ENCODE results near the gene GNB2.

DNA sequence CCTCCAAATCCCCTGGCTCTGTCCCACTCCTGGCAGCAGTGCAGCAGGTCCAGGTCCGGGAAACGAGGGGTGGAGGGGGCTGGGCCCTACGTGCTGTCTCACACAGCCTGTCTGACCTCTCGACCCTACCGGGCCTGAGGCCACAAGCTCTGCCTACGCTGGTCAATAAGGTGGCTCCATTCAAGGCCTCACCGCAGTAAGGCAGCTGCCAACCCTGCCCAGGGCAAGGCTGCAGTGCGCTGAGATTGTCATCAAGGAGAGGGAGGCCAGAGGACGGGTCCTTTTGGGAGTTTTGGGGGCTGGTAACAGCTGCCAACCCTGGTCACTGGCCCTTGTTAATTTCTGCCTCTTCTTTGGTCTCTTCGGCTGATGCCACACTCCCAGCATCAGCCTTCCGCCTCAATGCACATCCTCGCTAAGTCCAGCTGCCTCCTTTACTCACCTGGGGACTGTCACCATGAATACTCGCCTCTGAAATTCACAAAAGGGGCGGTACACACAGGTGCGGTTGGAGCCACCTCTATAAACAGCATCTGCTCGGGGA, 50.3 kb downstream of the GNB2 start:
- TF ChIP-seq, protein P1, sequence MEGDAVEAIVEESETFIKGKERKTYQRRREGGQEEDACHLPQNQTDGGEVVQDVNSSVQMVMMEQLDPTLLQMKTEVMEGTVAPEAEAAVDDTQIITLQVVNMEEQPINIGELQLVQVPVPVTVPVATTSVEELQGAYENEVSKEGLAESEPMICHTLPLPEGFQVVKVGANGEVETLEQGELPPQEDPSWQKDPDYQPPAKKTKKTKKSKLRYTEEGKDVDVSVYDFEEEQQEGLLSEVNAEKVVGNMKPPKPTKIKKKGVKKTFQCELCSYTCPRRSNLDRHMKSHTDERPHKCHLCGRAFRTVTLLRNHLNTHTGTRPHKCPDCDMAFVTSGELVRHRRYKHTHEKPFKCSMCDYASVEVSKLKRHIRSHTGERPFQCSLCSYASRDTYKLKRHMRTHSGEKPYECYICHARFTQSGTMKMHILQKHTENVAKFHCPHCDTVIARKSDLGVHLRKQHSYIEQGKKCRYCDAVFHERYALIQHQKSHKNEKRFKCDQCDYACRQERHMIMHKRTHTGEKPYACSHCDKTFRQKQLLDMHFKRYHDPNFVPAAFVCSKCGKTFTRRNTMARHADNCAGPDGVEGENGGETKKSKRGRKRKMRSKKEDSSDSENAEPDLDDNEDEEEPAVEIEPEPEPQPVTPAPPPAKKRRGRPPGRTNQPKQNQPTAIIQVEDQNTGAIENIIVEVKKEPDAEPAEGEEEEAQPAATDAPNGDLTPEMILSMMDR (optimal IDR thresholded peaks at IDR 0.05 in 1 of 3, IDR thresholded peaks at IDR 0.05 in 1 of 3, conservative IDR thresholded peaks at IDR 0.05 in 1 of 3; ENCODE audit: extremely low read depth in 1 of 3, insufficient read depth in 2 of 3, low read length in 3 of 3): no peak
- TF ChIP-seq EZH2 (IDR thresholded peaks at IDR 0.05; ENCODE audit: low read length): no peak
